Astrocyte (in vitro differentiated cells and primary cell): ENCODE measurements around the gene SCAMP4.

ENCODE experiments used
- CTCF ChIP-seq: IDR thresholded peaks from 2 replicates; pipeline ENCODE4 v1.5.1; 2011; ENCODE audit warnings: low read depth, mild to moderate bottlenecking, inconsistent platforms, low read length, moderate library complexity; ENCODE audit not compliant: insufficient read depth
- EZH2 ChIP-seq: IDR thresholded peaks from 2 replicates; pipeline ENCODE4 v1.6.1; 2012; ENCODE audit warnings: mild to moderate bottlenecking, low read length, inconsistent platforms; ENCODE audit not compliant: insufficient read depth

- TF ChIP-seq EZH2 (no peak), CTCF (no peak)
These were observed 2.6 kb downstream of the SCAMP4 start for GRCh38 chr19:1907563-1908363.
